H7 (cell line): ENCODE measurements around the gene MASP1. TPM values are rescaled to one million over a fixed set of nuclear protein-coding genes. Genes with fewer than 3 reads are reported as not detected.
"Not testable (repeated sequence)": the region's sequence is repeated elsewhere in the genome, so short reads cannot be mapped to it uniquely, and the experiment has no call there.

Experiments
- DNase-seq: peaks from one replicate; pipeline ENCODE4 v3.0.0; 2012
- H3K27me3 ChIP-seq: 2 replicates; pipeline ENCODE4 v1.6.0; 2011; ENCODE audit warnings: mild to moderate bottlenecking, low read length; ENCODE audit not compliant: control insufficient read depth, insufficient read depth
- H3K36me3 ChIP-seq: replicated peaks from 2 replicates; pipeline ENCODE4 v1.5.1; 2011; ENCODE audit warnings: low read length; ENCODE audit not compliant: control insufficient read depth, insufficient read depth
- H3K4me3 ChIP-seq: 2 replicates; pipeline ENCODE4 v1.5.1; 2011; ENCODE audit warnings: low read depth, mild to moderate bottlenecking, control low read depth, low read length, moderate library complexity; ENCODE audit not compliant: insufficient read depth
- total RNA-seq: library from RNA; depleted of rRNA; stranded (reverse); fragments of >200 nt; shearing (Covaris generic); gene quantifications from 2 replicates; pipeline ENCODE4 v1.2.3, GENCODE V29; 2014

The MASP1 gene
- total RNA-seq, 1 experiment from 2014 or later = 4.1 TPM

DNA sequence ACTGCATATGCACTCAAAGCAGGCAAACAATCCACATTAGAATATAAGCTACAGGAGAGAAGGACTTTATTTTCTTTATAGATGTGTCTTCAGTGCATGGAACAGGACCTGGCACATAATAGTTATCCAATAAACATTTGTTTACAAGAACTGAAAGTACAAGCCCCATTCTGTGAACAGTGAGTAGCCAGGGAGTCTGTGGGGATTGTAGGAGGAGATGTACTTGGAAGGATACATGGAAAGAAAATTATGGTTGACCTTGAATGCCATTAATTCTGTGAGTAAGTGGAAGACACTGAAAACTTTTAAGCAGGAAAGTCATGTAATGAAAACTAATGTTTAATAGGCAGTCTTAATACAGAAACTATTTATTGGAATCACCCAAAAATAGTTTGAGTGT lies 28.3 kb downstream of the MASP1 start:
- no peak overlapping the region for H3K4me3 ChIP-seq
- no peaks in the 10 kb centered on the region for H3K36me3 ChIP-seq
- DNase-seq = no peak
- no peaks in the 10 kb centered on the region for H3K27me3 ChIP-seq

DNA sequence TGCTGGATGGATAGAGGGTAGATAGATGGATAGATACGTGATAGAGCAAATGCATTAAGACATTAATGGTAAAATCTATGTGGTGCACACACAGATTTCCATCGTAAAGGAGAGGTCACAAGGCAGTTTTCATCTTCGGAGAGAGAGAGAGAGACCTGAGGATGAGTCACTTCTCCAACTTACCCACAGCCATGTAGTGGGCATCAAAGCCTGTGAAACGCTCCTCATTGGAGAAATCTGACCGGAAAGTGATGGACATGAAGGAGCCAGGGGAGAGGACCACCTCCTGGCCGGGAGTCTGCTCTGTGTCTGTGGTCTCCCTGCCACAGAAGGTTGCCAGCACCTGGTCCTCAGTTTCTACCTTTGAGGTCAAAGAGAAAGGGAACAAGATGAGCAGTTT lies 29.2 kb downstream of the MASP1 start:
- Histone ChIP-seq H3K4me3 (no peak overlapping the region), H3K36me3 (no peaks in the 10 kb centered on the region), H3K27me3 (no peaks in the 10 kb centered on the region)
- no peak for DNase-seq

- DNase-seq = no peak
- Histone ChIP-seq H3K4me3 (no peak overlapping the region), H3K27me3 (no peaks in the 10 kb centered on the region), H3K36me3 (no peaks in the 10 kb centered on the region)
Measured at GRCh38 chr3:187261541-187261969, 30.0 kb downstream of the MASP1 start.

DNA sequence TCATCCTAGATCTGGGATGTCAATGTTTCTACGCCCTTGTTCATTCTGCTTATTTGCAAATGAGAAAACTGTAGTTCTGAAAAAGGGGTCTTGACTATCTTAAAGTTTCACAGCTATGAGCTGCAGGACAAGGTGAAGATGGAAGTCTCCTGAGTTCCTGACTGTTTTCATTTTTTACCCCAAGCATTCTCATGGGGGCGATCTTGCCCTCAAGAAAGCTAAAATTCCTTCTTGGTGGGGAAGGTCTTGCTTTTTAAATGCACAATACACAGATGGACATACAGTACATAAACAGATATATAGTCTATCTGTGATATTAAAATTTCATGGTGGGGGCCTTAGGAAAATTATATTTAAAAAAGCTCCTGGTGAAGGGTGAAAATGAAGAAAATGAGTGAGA lies 32.4 kb downstream of the MASP1 start:
- no peak overlapping the region for H3K4me3 ChIP-seq
- DNase-seq = peak; percentile 22
- no peaks in the 10 kb centered on the region for H3K27me3 ChIP-seq
- H3K36me3 ChIP-seq = no peaks in the 10 kb centered on the region

DNA sequence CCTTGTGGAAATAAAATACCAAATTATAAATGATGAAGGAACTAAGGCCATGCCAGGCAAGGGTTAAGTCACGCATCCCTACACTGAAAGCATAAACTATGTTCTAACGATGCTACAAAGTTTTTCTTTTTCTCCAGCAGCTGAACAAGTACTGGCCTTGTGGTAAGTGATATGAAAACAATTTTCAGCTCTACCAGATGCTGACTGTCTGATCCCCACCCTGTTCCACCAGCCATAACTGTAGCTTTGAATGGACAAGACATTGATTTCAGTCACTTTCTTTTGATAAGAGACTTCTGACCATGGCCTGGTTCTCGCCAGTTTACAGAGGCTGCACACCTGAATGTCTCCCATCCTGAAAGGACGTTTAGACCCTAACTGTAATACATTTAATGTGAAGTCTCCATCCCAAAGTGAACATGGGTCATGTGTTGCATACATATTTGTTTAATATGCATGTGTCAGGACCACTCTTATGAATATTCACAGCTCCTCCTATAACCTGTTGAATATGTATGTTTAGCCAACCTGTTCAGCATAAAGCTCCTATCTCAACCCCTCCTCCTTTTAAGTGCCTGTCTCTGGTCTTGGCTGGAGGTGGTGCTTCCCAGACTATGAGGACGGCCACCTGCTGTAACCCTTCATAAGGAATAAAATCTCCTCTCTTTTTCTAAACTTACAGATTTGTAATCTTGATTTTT lies 33.4 kb downstream of the MASP1 start:
- H3K36me3 ChIP-seq = no peaks in the 10 kb centered on the region
- DNase-seq = no peak
- no peak overlapping the region for H3K4me3 ChIP-seq
- no peaks in the 10 kb centered on the region for H3K27me3 ChIP-seq

GRCh38 chr3:187257471-187257870 lies 34.1 kb downstream of the MASP1 start:
- no peaks in the 10 kb centered on the region for H3K27me3 ChIP-seq
- no peaks in the 10 kb centered on the region for H3K36me3 ChIP-seq
- H3K4me3 ChIP-seq = no peak overlapping the region
- DNase-seq = no peak

GRCh38 chr3:187256051-187256616 lies 35.4 kb downstream of the MASP1 start:
- no peak for DNase-seq
- no peak overlapping the region for H3K4me3 ChIP-seq
- H3K27me3 ChIP-seq = no peaks in the 10 kb centered on the region

DNA sequence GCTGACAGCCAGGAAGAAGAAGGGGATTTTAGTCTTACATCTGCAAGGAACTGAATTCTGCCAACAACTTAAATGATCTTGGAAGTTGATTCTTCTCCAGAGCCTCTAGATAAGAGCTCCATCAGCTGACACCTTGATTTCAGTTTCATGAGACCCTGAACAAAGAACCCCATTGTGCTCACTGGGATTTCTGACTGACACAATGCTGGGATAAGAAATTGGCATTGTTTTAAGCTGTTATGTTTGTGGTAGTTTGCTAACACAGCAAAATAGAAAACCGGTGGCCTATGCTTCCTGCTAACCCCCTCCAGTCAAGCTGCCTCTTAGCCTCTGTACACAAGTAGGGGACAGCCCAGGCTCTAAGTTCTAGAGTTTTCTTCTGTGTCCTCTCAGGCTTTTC lies 36.2 kb downstream of the MASP1 start:
- Histone ChIP-seq H3K36me3 (no peaks in the 10 kb centered on the region), H3K27me3 (no peaks in the 10 kb centered on the region), H3K4me3 (no peak overlapping the region)
- no peak for DNase-seq

More at GRCh38 chr3:187256051-187256616, 35.4 kb downstream of the MASP1 start:
- no peaks in the 10 kb centered on the region for H3K36me3 ChIP-seq

GRCh38 chr3:187252311-187252710 lies 39.2 kb downstream of the MASP1 start:
- no peak for DNase-seq
- Histone ChIP-seq H3K27me3 (no peaks in the 10 kb centered on the region), H3K4me3 (no peak overlapping the region), H3K36me3 (no peaks in the 10 kb centered on the region)

- H3K36me3 ChIP-seq = no peaks in the 10 kb centered on the region
- H3K27me3 ChIP-seq = no peaks in the 10 kb centered on the region
- DNase-seq = no peak
- no peak overlapping the region for H3K4me3 ChIP-seq
Measured at GRCh38 chr3:187251599-187251998, 39.9 kb downstream of the MASP1 start.

GRCh38 chr3:187247398-187247797 lies 44.1 kb downstream of the MASP1 start:
- H3K27me3 ChIP-seq = no peaks in the 10 kb centered on the region
- no peak for DNase-seq
- H3K4me3 ChIP-seq = no peak overlapping the region

GRCh38 chr3:187243933-187244524 lies 47.5 kb downstream of the MASP1 start:
- H3K4me3 ChIP-seq = no peak overlapping the region

More at GRCh38 chr3:187247398-187247797, 44.1 kb downstream of the MASP1 start:
- H3K36me3 ChIP-seq = no peaks in the 10 kb centered on the region

DNA sequence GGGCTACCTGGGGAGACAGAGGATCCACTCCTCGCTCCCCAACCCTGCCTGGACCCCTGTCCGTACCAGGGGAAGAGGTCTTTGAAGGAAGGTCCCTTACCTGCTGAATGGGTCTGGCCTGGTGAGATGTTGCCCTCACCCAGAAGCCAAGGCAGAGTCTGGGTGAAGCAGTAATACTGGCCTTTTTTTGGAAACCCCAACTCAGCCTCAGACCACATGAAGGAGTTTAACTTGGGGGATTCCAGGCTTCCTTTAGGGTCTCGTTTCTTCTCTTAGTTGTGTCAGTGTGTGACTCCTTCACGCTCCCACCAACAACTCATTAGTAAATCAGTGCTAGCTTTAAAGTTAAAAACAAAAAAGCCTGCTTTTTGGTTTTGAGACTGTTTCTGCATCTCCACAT lies 48.6 kb downstream of the MASP1 start:
- H3K4me3 ChIP-seq = no peak overlapping the region
- no peak for DNase-seq
- H3K36me3 ChIP-seq = no peaks in the 10 kb centered on the region
- no peaks in the 10 kb centered on the region for H3K27me3 ChIP-seq

More at GRCh38 chr3:187243933-187244524, 47.5 kb downstream of the MASP1 start:
- H3K36me3 ChIP-seq = no peaks in the 10 kb centered on the region
- no peak for DNase-seq
- no peaks in the 10 kb centered on the region for H3K27me3 ChIP-seq

- no peaks in the 10 kb centered on the region for H3K36me3 ChIP-seq
- H3K4me3 ChIP-seq = no peak overlapping the region
- DNase-seq = no peak
- no peaks in the 10 kb centered on the region for H3K27me3 ChIP-seq
Measured at GRCh38 chr3:187242435-187242834, 49.1 kb downstream of the MASP1 start.

DNA sequence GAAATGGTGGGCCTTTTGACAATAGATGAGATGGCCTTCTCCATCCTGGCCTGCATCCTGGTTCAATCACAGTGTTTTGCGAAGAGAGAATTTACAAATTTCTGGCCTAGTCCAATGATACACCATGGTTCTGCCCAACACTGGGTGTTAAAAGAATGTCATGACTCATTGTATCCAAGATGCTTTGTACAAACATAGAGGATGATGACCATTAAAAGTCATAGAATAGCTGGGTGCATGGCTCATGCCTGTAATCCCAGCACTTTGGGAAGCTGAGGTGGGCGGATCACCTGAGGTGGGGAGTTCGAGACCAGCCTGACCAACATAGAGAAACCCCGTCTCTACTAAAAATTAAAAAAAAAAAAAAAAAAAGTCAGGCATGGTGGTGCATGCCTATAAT lies 52.7 kb downstream of the MASP1 start:
- not testable (repeated sequence) for H3K27me3 ChIP-seq, H3K36me3 ChIP-seq, H3K4me3 ChIP-seq, DNase-seq
